ENCODE results near the gene KRTAP4-12.

- TF ChIP-seq CTCF (conservative IDR thresholded peaks at IDR 0.05; ENCODE audit: low read depth, low read length) (no peak), EZH2 (IDR thresholded peaks at IDR 0.05; ENCODE audit: borderline replicate concordance, low read depth, low read length, poor library complexity, severe bottlenecking) (no peak)
These were observed 17.4 kb upstream of the KRTAP4-12 start for GRCh38 chr17:41141361-41141760.
